HG03103 (cell line): ENCODE measurements around the gene UBA7.
A peak's percentile ranks its signal among the peaks of the same experiment; 100 is the strongest.
"Not testable (repeated sequence)": the region's sequence is repeated elsewhere in the genome, so short reads cannot be mapped to it uniquely, and the experiment has no call there.

ENCODE experiments used
- ATAC-seq: cut with Tn5 transposase; IDR thresholded peaks from one replicate; pipeline ENCODE4 v1.9.1; 2021; ENCODE audit warnings: low read depth; ENCODE audit not compliant: unreplicated experiment

UBA7 gene

GRCh38 chr3:49787182-49787464, 26.6 kb downstream of the UBA7 start:
- ATAC-seq: no peak

- peak; percentile 92 for ATAC-seq
These were observed 27.2 kb downstream of the UBA7 start, which contains the start of gene IP6K1 for GRCh38 chr3:49786357-49787181. IP6K1 (minus strand) TSS chr3:49786542; CDS start chr3:49748040, 38,502 bp downstream.

DNA sequence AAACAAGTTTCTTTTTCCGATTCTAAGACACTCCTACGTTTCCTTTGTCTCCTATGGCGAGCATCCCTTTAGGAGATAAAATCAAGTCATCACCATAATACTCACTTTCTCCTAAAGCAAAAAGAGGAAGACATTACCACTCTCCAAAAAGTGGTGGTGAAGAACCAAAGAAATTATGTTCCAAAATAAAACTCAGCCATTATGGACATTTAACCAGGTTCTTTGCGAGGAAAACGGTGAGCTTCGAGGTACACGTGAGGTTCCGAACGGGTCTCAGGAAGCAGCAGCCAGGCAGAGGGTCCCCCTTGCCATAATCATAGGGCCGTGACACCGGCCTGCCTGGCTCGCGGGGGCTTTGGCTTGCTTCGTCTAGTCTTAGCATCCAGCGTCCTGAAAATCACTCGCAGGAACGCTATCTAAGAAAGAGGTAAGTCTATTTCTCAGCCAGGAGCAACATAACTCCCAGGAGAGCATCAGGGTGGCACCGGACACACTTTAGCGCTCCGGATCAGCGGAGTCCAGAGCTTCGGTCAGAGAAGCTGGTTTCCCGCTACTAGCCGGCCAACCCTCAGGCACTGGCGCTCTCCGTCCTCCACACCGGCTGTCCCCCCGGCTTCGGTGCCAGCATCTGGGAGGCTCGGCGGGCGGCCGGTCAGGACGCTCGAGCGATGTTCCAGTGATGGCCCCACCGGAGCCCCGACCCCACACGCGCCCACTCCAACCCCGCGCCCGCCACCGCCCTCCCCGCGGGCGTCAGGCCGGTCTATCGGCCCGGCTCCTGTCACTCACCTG, 28.0 kb downstream of the UBA7 start:
- ATAC-seq: peak; percentile 28

- ATAC-seq: not testable (repeated sequence)
These were observed 31.5 kb downstream of the UBA7 start for GRCh38 chr3:49782277-49782676.

DNA sequence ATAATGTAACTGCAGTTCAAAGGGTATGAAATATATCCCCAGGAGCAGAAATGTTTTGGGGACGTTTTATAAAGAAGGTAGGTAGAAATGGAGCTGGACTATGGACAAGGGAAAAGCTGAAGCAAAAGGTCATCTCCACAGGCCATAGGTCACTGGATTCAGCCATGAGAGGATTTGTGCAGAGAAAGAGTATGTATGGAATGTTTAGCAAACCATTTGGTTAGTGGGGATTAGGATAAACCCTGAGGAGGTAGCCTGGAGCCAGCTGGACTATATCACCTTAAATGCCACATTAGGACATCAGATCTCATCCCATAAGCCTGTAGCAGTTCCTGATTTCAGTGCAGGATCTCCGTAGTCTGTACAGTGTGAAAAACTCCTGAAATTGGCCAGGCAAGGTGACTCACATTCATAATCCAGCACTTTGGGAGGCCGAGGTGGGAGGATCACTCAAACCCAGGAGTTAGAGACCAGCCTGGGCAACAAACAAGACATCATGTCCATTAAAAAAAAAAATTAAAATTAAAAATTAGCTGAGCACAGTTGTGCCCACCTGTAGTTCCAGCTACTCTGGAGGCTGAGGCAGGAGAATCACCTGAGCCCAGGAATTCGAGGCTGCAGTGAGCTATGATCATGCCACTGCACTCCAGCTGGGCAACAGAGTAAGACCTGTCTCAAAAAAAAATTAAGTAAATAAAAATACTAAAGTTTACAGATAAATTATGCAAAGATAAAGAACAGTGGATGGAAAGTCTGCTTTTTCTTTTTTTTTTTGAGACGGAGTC, 32.1 kb downstream of the UBA7 start:
- ATAC-seq: no peak

- ATAC-seq: not testable (repeated sequence)
These were observed 32.8 kb downstream of the UBA7 start for GRCh38 chr3:49780975-49781365.

- no peak for ATAC-seq
These were observed 33.4 kb downstream of the UBA7 start for GRCh38 chr3:49780080-49780974.

DNA sequence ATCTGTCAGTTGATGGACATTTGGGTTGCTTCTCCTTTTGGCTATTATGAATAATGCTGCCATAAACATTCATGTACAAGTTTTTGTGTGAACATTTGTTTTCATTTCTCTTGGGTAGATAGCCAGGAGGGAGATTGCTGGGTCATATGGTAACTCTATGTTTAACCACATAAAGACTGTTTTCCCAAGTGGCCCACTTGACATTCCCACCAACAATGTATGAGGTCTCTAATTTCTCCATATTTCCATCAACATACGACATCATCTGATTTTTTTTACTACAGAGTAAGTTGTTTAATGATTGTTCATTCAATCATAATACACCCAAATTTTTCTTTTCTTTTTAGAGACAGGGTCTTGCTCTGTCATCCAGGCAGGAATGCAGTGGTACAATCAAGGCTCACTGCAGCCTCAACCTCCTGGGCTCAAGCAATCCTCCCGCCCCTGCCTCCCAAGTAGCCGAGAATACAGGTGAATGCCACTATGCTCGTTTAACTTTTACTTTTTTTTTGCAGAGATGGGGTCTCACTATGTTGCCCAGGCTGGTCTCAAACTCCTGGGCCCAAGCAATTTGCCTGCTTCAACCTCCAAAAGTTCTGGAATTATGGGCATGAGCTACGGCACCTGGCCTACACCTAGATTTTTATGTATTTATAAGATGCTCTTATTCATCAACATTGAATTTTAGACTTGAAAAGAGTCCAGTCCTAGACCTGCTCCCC, 34.2 kb downstream of the UBA7 start:
- no peak for ATAC-seq

DNA sequence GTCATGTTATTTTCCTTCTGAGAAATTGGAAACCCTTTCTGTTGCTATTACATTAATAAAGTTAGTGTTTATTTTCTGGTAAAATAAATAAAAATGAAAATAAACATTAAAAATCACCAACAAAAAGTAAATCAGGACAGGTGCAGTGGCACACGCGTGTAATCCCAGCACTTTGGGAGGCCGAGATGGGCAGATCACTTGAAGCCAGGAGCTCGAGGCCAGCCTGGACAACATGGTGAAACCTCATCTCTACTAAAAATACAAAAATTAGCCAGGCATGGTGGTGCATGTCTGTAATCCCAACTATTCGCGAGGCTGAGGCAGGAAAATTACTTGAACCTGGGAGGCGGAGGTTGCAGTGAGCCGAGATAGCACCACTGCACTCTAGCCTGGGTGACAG, 37.7 kb downstream of the UBA7 start:
- ATAC-seq: not testable (repeated sequence)

DNA sequence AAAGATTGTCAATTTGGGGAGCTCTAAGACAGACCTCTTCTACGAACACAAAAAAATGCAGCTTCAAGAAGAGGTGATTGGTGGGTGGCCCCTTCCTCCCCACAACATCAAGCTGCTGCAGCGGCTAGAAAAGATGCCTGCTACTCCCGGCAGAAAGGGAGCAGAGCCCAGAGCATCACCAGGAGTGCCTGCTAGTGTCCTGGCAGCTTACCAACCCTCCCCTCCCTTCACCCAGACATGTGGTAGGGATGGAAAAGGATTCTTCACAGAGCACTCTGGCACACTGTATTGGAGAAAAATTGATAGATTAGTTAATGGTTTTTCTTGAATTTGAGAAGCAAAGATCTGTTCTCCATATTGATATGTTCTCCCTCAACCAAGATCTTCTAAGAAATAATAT, 38.2 kb downstream of the UBA7 start:
- ATAC-seq: no peak

GRCh38 chr3:49772703-49773102, 41.0 kb downstream of the UBA7 start:
- ATAC-seq: no peak

- no peak for ATAC-seq
These were observed 42.3 kb downstream of the UBA7 start for GRCh38 chr3:49771340-49771938.

GRCh38 chr3:49769926-49770325, 43.8 kb downstream of the UBA7 start:
- ATAC-seq: no peak

- ATAC-seq: no peak
These were observed 44.4 kb downstream of the UBA7 start for GRCh38 chr3:49769286-49769915.

DNA sequence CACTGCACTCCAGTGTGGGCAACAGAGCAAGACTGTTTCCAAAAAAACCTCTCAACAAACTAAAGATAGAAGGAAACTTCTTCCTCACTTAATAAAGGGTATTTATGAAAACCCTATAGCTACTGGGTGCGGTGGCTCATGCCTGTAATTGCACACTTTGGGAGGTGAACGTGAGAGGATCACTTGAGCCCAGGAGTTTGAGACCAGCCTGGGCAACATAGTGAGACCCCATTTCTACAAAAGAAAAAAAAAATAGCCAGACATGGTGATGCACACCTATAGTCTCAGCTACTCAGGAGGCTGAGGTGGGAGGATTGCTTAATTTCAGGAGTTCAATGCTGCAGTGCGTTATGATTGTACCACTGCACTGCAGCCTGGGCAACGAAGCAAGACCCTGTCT, 49.8 kb downstream of the UBA7 start:
- ATAC-seq: no peak

GRCh38 chr3:49761661-49762060, 52.1 kb downstream of the UBA7 start:
- ATAC-seq: no peak

- no peak for ATAC-seq
These were observed 54.5 kb downstream of the UBA7 start for GRCh38 chr3:49759226-49759625.

GRCh38 chr3:49757197-49757596, 56.6 kb downstream of the UBA7 start:
- ATAC-seq: no peak

- no peak for ATAC-seq
These were observed 57.7 kb downstream of the UBA7 start for GRCh38 chr3:49756036-49756435.
